Testis (tissue), 3 donors: ENCODE results near the gene ARID1B. TPM values are rescaled to one million over a fixed set of nuclear protein-coding genes. Genes with fewer than 3 reads are reported as not detected.

Experiments
- DNase-seq: peaks from one replicate; pipeline ENCODE4 v3.0.0-alpha.2; 2019
- H3K27ac ChIP-seq, 2 donors: fragments of 200-600 bp; sonication (generic); one replicate each; pipeline ENCODE4 v1.5.1; 2019
- H3K27me3 ChIP-seq: fragments of 200-600 bp; sonication (generic); one replicate; pipeline ENCODE4 v1.5.1; 2019
- H3K36me3 ChIP-seq: fragments of 200-600 bp; sonication (generic); one replicate; pipeline ENCODE4 v1.5.1; 2017; ENCODE audit warnings: low read depth; ENCODE audit errors: missing control alignments
- H3K4me1 ChIP-seq: fragments of 200-600 bp; sonication (generic); one replicate; pipeline ENCODE4 v1.5.1; 2019
- H3K4me3 ChIP-seq, 2 donors: fragments of 200-600 bp; sonication (generic); one replicate each; pipeline ENCODE4 v1.5.1; 2017 to 2019
- H3K9me3 ChIP-seq: fragments of 200-600 bp; sonication (generic); one replicate; pipeline ENCODE4 v1.5.1; 2017
- POLR2A ChIP-seq: fragments of 450-650 bp; IDR thresholded peaks from one replicate; pipeline ENCODE4 v1.6.1; 2017; ENCODE audit warnings: antibody characterized with exemption, mild to moderate bottlenecking, moderate library complexity
- WGBS, 2 donors: methylation state at CpG; one replicate each; pipeline ENCODE4 v1.1.5; 2018; 5-methylcytosine and 5-hydroxymethylcytosine counted together
- intact Hi-C: fragments of 100-400 bp; cut with DNase I; formaldehyde crosslinking; loops from one replicate; pipeline ENCODE4 v1.15.1; 2023; ENCODE audit warnings: low total_unique reads
- polyA plus RNA-seq: library from polyadenylated mRNA; stranded (reverse); fragments of 350-450 nt; fragmentation: Illumina TruSeq; extraction: RNeasy Lipid Tissue Mini Kit (QIAGEN cat#74804); gene quantifications from one replicate; pipeline ENCODE4 v1.2.3, GENCODE V29; 2014; ENCODE audit warnings: low read depth, low replicate concordance; ENCODE audit not compliant: insufficient read depth
- total RNA-seq, 2 donors: library from RNA; depleted of rRNA; stranded (reverse); fragments of >200 nt; gene quantifications; one replicate each; pipeline ENCODE4 v1.2.3, GENCODE V29; 2016
- TF ChIP-seq, protein P1 (sequence below), 3 experiments: fragments of 450-650 bp in 2 of 3; fragments of 200-600 bp in 1 of 3; sonication (generic) in 1 of 3; IDR thresholded peaks; one replicate each; pipeline ENCODE4 v1.5.1; 2016 to 2019; ENCODE audit warnings: antibody characterized with exemption in 3 of 3, mild to moderate bottlenecking in 2 of 3, moderate library complexity in 1 of 3

ARID1B gene
- total and polyA plus RNA-seq, 3 donors from 2014 or later: 26.2 to 126 (median 103) TPM

DNA sequence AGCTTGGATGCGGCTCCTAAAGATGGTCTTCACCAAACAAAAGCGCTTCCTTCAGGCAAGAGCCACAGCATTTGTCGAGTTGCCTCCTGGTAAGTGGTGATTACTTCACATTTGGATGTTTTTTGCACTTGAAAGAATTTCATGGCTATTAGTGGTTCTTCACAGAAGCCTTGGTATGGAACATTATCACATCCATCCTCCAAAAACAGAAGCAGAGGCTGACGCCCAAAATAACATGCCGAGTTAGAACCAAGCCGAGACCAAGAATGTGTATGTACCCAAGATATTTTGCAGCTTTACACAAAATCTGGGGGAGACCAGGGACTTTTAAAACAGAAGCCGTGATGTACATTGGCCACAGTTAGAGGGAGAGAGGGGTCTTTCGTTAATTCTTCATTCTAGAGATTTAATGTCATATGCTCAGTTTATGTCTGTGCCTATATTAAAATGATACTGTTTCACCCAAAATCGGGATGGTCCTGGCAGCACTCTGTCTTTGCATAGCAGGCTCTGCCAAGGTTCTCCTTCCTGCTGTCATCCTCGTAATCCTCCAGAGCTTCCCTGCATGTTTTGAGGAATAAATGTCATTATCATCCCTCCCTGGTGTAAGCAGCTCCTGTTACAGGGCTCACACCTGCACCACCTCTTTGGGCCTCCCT is 436.9 kb downstream of the ARID1B start:
- 83% methylated on average over 10 of the region's 10 CpGs for WGBS, 2 donors

DNA sequence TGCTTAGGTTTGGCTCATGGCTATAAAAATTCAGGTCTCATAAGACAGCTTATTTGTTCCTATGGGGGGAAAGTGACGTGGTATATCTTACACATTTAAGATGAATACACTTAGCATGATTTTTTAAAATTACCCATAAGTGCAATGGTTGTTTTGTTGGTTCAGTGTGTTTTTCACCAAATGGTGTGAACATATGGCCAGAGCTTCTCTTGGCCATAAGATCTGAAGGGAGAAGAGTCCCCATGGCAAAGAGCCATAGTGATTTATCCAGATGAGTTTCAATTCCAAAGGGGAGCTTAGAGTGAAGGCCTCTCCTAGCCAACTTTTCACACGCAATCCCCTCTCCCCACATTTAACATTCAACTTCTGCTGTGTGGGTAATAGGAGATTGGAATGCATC is 438.5 kb downstream of the ARID1B start:
- DNase-seq: no peak
- no peak overlapping the region for H3K27ac ChIP-seq
- 94 to 98% methylated on average over 2 of the region's 2 CpGs for WGBS, 2 donors
- H3K27me3 ChIP-seq: no peaks in the 10 kb centered on the region
- no peaks in the 10 kb centered on the region for H3K9me3 ChIP-seq
- no peak for TF ChIP-seq POLR2A
- TF ChIP-seq, protein P1, sequence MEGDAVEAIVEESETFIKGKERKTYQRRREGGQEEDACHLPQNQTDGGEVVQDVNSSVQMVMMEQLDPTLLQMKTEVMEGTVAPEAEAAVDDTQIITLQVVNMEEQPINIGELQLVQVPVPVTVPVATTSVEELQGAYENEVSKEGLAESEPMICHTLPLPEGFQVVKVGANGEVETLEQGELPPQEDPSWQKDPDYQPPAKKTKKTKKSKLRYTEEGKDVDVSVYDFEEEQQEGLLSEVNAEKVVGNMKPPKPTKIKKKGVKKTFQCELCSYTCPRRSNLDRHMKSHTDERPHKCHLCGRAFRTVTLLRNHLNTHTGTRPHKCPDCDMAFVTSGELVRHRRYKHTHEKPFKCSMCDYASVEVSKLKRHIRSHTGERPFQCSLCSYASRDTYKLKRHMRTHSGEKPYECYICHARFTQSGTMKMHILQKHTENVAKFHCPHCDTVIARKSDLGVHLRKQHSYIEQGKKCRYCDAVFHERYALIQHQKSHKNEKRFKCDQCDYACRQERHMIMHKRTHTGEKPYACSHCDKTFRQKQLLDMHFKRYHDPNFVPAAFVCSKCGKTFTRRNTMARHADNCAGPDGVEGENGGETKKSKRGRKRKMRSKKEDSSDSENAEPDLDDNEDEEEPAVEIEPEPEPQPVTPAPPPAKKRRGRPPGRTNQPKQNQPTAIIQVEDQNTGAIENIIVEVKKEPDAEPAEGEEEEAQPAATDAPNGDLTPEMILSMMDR (IDR thresholded peaks at IDR 0.05): no peak
- no peak overlapping the region for H3K4me3 ChIP-seq
- intact Hi-C loops: no loop called here
- H3K36me3 ChIP-seq: no peaks in the 10 kb centered on the region
- H3K4me1 ChIP-seq: no peaks in the 10 kb centered on the region

More for the DNA sequence above, 436.9 kb downstream of the ARID1B start:
- Histone ChIP-seq H3K27me3 (no peaks in the 10 kb centered on the region), H3K9me3 (no peaks in the 10 kb centered on the region), H3K4me1 (no peaks in the 10 kb centered on the region), H3K4me3 (no peak overlapping the region), H3K36me3 (no peaks in the 10 kb centered on the region), H3K27ac (no peak overlapping the region)
- TF ChIP-seq, protein P1 (IDR thresholded peaks at IDR 0.05): no peak
- TF ChIP-seq POLR2A: no peak
- DNase-seq: no peak
- intact Hi-C loops: no loop called here

DNA sequence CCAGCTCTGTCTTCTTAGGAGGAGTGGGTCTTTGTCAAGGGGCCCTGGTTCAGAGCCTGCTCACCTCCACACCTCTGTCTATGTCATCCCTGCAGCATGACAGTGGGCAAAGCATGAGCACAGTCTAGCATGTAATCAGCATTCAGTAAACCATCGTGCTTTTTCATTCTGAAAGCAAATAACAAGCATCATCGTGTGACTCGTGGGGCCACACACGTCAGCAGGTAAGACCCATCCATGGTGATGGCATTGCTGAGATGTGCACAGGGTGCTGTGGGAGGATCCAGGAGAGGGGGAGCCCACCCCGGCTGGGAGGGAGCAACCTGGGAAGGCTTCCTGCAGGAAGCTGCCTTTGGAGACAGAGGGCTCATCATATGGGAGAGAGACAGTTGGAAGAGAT is 439.4 kb downstream of the ARID1B start:
- no peaks in the 10 kb centered on the region for H3K27me3 ChIP-seq
- no peaks in the 10 kb centered on the region for H3K4me1 ChIP-seq
- intact Hi-C loops: no loop called here
- no peaks in the 10 kb centered on the region for H3K9me3 ChIP-seq
- H3K36me3 ChIP-seq: no peaks in the 10 kb centered on the region
- 91 to 100% methylated on average over 5 of the region's 5 CpGs for WGBS, 2 donors
- H3K4me3 ChIP-seq: no peak overlapping the region
- no peak for TF ChIP-seq POLR2A
- TF ChIP-seq, protein P1 (IDR thresholded peaks at IDR 0.05): no peak
- DNase-seq: no peak
- H3K27ac ChIP-seq: no peak overlapping the region

DNA sequence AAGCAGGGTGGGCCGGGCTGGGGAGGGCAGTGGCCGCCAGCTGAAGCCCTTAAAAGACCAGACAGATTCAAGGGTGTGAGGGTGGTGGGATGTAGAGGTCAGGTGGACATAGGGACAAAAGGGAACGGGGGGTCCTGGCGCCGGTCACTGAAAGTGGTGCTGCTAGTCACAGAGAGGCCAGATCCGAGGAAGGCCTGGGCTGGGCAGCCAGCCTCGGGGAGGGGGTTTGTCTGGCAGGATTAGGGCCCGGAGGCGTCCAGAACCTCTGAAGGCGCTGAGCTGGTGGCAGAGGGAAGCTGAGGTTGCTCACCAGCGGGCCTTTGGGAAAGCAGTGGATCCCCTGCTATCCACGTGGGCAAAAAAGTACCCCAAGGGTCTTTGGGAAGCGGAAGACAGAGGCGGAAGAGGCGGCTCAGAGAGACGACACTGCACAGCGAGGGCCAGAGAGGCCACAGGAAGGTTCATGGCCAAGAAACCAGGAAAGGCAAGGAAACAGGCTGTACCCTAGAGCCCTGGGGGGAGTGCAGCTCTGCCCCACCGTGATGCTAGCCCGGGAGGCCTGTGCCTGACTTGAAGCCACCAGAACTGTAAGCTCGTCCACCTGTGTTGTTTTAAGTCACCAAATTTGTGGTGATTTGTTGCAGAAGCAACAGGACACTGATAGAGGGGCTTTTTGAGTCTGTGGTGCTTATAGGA is 440.2 kb downstream of the ARID1B start:
- 82 to 91% methylated on average over 20 of the region's 20 CpGs for WGBS, 2 donors
- TF ChIP-seq, protein P1 (IDR thresholded peaks at IDR 0.05): no peak
- no peak for TF ChIP-seq POLR2A
- no peak overlapping the region for H3K27ac ChIP-seq

More for the DNA sequence above, 440.2 kb downstream of the ARID1B start:
- H3K4me1 ChIP-seq: no peaks in the 10 kb centered on the region
- intact Hi-C loops: no loop called here
- H3K27me3 ChIP-seq: no peaks in the 10 kb centered on the region
- H3K9me3 ChIP-seq: no peaks in the 10 kb centered on the region
- H3K36me3 ChIP-seq: no peaks in the 10 kb centered on the region
- no peak overlapping the region for H3K4me3 ChIP-seq
- DNase-seq: no peak
